NT2/D1 (cell line): ENCODE data around the gene CLDN5.

Experiments used
- YY1 ChIP-seq: IDR thresholded peaks from 2 replicates; pipeline ENCODE4 v1.6.1; 2011; ENCODE audit not compliant: insufficient read length, insufficient read depth
- ZNF274 ChIP-seq: IDR thresholded peaks from 2 replicates; pipeline ENCODE4 v1.6.1; 2011; ENCODE audit warnings: mild to moderate bottlenecking, low read depth, low read length

DNA sequence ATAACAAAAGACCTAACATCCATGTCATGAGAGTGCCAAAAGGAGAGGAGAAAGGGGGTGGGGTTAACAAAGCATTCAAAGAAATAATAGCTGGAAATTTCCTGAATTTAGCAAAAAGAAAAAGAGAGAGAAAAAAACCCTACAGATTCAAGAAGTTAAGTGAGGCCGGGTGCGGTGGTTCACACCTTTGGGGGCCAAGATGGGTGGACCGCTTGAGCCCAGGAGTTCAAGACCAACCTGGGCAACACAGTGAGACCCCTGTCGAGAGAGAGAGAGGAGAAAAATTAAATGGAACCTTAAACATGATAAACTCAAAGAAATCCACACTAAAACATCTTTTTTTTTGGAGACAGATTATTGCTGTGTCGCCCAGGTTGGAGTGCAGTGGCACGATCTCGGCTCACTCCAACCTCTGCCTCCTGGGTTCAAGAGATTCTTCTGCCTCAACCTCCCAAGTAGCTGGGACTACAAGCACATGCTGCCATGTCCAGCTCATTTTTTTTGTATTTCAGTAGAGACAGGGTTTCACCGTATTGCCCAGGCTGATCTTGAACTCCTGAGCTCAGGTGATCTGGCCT is 8.9 kb upstream of the CLDN5 start:
- no peak for TF ChIP-seq ZNF274
- TF ChIP-seq YY1 = no peak
